DMS79 (cell line): Measurements from ENCODE around the gene NIM1K.
"Not testable (repeated sequence)": the region's sequence is repeated elsewhere in the genome, so short reads cannot be mapped to it uniquely, and the experiment has no call there.

Experiments
- DNase-seq: peaks from one replicate; lab custom pipeline; 2025; lab: John Stamatoyannopoulos, UW

NIM1K gene

DNA sequence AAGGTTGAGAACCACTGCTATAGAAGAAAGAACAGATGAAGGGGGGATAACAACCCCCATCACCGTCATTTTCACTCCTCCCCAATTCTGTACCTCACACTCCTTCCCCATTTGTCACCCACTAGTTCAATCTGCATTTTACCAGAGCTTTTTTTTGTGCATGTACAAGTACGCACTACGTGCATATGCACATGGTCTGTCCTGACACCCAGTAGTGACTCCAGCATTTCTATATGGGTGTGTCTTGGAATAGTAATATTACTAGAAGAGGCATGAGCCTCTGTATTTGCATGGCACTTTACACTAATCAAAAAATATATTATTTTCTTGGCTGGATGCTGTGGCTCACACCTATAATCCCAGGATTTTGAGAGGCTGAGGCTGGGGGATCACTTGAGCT is 38.7 kb downstream of the NIM1K start:
- DNase-seq = no peak

DNA sequence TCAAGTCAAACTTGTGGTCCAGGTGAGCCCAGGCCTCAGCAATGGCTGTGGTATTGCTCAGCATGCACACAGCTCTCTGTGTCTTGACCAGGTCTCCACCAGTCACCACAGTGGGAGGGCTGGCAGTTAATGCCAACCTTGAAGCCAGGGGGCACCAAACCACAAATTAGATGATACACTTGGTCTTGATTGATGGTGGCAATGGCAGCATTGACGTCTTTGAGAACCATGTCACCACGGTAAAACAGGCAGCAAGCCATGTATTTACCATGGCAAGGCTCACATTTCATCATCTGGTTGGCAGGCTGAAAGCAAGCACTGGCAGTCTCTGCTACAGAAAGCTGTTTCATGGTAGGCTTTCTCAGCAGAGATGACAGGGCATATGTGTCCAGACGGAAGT is 40.0 kb downstream of the NIM1K start:
- DNase-seq = peak; percentile 23

DNA sequence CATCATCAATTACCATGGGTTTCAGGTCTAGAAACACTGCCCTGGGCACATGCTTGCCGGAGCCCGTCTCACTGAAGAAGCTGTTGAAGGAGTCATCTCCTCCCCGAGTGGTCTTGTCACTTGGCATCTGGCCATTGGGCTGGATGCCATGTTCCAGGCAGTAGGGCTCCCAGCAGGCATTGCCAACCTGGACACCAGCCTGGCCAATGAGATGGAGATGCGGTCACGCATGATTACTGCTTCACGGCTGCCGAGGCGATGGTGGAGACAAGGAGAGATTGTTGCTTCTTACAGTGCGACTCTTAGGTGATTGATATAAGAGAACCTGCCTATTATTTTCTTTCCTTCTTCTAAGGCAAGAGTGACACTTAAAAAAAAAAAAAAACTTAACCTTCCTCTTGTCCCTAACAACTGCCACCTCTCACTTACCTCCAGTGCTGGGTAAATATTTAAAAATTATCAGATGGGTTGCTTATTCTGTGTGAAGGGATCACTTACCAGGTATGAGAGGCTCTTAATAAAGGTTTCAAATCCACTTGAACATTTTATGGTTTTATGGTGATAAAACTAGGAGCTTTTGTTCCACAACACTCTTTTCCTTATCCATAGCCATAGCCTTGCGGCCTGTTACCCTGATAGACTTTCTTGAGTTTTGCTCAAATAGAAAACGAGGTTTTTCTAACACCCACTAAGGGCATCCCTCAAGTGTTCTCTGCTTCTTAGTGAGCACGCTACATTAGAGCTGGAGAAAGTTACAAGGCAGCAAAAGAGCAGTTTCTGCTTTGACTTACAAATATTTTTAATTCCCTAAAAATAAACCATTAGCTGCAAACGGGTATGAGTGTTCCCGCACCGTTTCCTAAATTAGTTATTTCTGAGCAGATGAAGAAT is 41.2 kb downstream of the NIM1K start:
- DNase-seq = peak; percentile 100

DNA sequence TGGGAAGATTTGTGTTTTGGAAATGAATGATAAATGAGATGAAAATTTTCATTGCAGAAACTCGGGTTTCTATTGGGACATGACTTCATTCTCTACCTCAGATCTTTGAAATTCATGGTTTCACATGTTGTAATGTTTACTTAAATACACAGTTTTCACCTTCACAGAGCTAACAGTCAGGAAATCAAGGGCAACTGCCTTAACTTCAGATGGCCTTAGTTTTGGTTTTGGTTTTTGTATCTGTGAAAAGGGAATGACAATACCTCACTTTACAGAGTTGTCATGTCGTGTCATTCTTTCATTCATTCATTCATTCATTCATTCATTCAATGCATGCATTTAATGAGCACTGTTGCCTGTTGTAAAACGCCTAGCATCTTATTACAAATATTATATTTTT is 41.9 kb downstream of the NIM1K start:
- DNase-seq = no peak

DNA sequence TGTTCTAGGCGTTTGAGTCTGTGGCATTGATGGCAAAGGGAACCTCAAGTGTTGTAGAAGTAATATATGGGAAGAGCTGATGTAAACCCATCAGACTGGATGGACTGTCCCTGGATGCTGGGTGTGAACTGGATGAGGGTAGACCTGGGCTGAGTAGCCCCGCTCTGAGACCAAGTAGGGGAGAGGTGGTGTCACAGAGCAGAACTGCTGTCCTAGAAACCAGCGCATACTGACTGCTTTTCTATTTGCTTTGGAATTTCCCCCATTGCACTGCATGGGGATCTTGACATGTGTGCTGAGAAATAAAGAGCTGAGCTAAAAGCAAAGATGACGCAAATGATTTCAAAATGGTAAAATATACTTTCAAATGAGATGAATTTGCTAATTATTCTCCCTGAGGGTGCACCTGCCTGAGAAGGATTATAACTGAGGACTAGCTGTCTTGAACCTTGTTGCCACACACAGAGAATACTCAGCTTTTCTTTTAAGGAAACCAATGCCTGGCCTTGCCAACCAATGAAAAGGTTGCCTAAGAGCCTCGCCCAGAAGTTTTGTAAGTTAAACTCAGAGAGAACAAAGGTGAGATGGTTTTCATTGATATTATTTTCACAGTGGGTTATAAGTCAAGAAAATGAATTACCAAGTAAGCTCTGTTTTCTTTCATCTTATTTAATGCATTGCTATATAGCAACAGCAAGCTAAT is 44.8 kb downstream of the NIM1K start:
- no peak for DNase-seq

DNA sequence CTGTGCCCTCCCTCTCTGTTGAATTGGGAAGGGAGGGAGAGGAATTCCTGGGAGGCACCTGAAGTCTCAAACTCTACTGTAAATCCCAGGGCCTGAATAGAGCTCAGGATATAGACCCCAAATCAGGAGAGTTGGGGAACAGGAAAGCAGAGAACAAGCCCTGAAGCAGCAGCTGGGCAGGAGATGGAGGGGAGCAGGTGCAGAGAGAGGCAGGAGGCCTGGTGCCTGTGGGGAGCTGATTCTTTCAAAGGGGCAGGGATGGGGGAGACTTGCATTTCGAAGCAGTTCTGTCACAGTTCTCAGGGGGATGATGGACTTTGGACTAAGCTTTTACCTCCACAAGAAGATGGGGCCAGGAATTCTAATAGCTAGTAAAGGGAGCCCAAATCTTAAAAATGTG is 50.2 kb downstream of the NIM1K start:
- DNase-seq = no peak

DNA sequence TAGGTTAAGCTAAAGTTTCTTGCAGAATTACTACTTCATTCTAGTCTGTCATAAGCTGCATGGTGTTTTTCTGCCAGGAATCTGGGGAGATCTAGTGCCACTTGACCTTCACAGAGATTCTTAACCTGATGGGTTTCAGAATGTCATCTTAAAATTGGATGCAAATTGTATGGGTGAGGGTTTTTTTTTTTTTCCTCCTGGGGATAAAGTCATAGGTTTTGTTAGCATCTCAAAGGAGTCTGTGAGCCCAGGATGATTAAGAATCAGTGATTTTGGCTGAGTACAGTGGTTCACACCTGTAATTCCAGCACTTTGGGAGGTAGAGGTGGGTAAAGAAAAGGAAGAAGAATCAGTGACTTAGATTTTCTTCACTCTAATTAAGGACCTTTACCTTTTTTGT is 51.2 kb downstream of the NIM1K start:
- DNase-seq = no peak

DNA sequence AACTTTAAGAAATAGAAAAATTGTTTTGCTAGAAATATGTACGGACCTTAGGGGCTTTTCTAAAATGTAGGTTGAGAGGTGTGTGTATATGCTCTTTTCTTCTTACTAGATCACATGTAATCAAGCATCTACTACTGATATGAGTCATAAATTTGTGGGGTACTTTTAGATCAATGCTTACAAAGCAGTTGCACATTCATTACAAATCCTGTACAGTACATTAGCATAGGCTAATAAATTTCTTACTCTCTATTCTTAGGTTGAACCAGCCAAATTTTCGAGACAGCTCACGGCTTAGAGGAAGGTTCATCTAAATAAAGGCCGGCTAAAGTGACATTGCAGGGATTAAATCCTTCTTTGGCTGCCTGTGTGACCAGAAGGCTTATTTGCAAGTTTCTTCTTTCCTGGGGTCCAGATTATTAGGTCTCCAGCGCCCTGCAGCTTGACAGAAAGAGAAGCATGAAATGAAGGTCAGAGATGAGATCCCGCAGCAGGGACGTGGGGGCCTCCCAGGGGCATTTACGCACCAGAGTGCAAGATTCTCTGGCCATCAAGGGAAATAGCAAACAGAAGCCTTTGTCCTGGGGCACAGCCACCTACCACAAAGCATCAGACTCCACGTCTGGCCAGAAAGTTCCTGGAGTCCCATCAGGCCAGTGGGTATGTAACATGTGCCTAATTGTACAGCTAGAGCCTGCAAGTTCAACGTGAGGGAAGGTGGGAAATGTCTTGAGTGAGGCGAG is 53.0 kb downstream of the NIM1K start:
- no peak for DNase-seq

DNA sequence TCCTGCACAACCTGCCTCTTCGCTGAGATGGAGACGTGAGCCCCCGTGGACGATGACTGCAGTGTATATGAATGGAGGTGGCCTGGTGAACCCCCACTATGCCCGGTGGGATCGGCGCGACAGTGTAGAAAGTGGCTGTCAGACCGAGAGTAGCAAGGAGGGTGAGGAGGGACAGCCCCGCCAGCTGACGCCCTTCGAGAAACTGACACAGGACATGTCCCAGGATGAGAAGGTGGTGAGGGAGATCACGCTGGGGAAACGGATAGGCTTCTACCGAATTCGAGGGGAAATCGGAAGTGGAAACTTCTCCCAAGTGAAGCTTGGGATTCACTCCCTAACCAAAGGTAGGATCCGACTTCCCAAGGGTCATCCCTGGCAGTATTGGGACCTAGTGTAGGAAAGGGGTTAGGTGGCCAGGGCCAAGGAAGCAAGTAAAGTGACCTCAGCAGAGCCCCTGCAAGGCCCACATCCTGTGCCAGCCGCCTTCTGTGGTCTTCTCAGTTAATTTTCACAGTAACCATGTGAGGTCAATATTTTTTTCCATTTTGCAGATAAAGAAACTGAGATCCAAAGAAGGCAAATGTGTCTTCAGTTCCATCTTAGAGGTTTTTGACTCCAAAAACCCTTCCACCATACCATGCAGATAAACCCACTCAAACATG is 53.8 kb downstream of the NIM1K start:
- no peak for DNase-seq

DNA sequence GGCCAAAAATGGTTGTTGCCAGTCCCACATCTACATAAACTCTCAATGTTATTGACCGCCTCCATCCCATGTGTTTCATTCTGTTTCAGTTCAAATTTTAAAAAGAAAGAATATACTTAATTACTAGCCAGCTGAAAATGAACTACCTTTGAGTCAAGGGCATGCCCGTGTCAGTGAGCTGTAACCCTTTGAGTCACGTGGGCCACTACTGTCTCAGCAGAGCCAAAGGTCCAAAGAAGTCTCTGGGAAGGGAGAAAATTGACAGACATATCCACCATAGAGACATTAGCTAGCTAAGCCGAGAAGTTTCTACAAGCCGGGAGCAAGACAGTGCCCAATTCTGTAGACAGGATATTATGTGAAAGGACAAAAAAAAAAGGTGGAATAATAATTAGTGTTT is 59.7 kb downstream of the NIM1K start:
- DNase-seq = no peak

DNA sequence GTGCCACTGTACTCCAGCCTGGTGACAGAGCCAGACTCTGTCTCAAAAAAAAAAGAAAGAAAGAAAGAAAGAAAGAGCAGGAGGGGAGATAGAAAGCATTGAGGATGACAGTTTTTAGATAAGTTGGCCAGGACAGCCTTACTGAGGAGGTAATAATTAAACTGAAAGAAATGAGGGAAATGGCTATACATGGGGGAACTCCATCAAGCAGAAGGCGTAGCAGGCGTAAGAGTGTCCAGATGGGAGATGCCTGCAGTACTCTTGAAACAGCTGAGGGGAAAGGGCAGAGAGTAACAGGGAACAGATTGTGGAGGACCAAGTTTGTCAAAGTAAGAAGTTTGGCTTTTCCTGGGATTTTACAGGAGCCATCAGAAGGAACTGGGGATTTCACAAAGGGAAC is 63.7 kb downstream of the NIM1K start:
- no peak for DNase-seq

DNA sequence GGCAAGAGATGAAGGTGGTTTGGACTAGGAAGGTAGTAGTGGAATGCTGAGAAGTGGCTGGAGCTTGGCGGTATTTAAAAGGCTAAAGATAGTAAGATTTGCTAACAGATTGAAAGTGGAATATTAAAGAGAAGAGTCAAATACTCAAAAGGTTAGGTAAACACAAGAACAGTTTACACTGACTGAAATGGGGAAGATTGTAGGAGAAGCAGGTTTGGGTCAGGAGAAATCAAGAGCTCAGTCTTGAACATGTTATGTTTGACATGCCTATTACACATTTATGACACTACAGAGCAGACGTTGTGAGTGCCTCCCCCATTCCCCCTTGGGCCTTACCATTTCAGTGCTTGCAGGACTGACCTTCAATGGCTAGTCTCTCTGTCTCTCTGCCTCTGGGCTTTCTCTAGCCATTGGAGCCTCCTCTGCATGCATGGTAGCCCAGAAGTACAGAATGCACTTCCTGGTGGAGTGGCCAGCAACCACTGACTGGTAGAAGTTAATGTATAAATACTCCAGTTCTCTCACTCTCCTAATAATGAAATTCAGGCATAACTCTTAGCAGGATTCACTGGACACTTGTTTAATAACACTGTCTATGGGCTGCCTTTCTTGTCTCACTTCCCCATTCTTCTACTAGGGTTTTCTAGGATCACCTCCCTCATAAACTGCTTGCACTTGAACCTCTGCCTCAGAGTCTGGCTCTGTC is 64.4 kb downstream of the NIM1K start:
- no peak for DNase-seq

DNA sequence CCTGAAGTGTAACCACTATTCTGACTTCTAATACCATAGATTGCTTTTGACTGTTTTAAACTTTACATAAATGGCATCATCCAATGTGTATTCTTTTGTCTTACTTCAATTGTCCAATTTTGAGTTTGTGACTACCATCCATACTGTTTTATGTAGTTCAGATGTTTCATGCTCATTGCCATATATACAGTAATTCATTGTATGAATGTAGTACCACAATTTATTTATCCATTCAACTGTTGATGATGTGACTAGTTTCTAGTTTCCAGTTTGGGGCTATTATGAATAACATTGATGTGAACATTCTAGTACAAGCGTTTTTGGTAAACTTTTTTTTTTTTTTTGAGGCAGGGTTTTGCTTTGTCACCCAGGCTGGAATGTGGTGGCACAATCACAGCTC is 66.1 kb downstream of the NIM1K start:
- no peak for DNase-seq

DNA sequence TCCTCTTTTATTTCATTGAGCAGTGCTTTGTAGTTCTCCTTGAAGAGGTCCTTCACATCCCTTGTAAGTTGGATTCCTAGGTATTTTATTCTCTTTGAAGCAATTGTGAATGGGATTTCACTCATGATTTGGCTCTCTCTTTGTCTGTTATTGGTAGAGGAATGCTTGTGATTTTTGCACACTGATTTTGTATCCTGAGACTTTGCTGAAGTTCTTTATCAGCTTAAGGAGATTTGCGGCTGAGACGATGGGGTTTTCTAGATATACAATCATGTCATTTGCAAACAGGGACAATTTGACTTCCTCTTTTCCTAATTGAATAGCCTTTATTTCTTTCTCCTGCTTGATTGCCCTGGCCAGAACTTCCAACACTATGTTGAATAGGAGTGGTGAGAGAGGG is 70.2 kb downstream of the NIM1K start:
- not testable (repeated sequence) for DNase-seq

DNA sequence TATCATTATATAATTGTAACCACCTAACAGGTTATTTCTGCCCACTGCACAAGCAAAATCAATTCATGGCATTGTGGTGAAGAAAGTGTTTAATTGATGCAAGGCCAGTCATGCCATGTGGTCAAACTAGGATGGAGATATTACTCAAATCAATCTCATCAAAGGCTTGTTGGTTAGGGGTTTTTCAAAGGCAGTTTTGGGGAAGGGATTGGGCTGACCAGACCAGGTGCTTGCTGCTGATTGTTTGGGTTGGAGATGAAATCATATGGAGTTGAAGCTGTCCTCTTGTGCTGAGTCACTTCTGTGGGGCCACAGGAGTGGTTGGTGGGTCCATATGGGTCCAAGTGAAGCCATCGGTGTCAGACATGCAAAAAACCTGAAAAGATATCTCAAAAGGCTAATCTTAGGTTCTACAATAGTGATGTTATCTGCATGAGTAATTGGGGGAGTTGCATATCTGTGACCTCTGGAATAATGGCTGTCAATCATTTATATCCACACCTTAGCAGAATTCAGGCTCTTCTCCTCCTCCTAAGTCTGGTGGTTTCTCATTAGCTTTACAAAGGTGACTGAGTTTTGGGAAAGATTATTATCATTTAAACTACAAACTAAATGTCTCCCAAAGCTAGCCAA is 76.3 kb downstream of the NIM1K start:
- no peak for DNase-seq

DNA sequence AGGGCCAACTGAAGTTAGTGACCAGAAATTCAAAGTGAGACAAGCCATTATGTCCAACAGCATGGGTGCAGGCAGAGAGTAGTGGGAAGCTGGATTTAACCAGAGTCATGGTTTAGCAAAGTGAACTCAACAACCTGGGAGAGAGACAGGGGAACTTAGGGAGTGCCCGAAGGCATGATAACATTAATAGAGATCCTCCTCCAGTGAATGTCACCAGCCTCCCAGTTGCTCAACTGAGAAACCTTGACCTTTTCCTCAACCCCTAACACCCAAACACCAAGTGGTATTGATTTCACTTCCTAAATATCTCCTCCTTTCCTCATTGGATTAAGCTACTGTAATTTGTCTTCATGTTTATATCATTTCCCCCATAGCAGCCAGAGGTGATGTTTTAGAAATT is 78.6 kb downstream of the NIM1K start:
- DNase-seq = no peak

DNA sequence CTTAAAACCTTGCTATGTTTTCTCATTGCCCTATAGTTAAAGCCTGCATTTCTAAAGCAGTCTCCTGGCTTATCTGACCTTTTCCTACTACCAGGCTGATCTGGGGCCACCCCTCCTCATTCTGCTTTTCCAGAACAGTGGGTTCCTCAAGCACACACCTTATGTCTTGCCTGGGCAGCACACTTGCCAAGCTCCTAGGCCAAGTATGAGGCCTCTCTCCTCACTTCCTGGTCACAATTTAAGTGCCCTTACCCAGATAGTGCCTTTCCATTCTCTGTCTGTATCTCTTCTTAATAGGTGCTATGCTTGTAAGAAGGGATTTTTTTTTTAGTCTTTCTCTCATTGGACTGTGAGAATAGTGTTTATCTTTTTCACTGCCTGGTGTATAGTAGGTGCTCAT is 81.5 kb downstream of the NIM1K start:
- no peak for DNase-seq

DNA sequence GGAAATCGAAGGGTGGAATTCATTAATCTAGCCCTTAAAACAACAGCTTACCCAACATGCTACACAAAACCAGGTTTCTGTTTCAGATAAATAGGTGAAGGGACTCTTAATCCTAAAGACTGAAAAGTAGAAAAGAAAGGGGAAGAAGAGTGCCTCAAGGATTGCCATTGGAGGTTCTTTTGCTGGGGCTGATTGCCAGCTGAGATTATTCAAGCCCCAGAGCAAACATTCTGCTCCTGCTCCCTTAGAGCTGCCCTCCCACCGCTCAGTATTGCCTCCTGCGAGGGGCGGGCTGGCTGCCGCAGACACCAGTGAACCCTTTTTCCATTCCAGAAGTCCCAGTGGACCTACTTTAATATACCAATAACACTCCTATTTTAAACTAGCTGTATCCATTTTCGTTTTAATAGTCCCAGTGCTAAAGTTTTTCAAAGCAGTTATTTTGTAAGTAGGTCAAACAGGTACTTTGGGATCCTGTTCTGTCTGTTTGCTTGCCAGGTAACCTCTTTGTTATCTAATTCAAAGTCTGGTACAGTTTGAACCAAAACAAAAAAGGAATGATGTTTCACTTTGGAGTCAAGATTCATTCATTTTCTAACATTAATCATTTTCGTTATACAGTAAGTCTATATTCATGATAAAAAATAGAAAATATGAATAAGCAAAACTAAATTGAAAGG is 82.5 kb downstream of the NIM1K start:
- DNase-seq = peak; percentile 85

DNA sequence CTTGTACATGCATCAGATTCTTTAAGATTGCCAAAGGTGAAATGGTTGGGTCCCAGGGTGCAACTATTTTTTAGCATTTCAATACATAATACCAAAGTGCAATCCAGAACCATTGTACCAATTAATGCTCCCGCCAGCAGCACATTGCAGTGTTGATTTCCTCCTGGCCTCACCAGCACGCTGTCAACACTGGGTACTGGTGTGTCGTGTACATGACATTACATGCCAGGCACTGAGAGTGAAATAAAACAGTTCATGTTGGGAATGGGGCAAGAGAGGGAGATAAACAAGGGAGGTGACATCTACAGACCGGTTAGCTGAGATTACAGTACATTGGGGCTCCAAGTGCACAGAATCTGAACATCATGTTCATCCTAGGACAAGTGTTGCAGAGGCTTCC is 83.4 kb downstream of the NIM1K start:
- DNase-seq = no peak

DNA sequence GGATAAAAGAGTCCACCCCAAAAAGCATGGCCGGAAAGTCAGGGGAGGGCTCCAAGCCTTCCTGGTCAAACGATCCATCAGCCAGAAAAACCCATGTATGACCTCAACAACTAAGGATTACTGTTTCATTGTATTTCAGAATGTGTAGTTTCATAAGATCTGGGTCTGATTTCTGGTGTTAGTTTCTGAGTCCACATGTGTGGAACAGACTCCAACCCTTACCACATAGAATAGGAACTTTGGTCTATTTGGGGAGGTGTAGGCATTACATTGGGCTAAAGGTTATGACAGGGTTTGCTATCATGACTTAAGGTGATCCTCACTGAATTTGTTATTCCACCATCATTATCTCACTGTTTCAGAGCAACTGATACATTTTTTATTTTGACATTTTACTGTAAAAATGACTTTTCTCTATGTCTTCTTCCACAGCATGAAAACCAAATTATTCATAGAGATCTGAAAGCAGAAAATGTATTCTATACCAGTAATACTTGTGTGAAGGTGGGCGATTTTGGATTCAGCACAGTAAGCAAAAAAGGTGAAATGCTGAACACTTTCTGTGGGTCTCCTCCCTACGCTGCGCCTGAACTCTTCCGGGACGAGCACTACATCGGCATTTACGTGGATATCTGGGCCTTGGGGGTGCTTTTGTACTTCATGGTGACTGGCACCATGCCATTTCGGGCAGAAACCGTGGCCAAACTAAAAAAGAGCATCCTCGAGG is 87.7 kb downstream of the NIM1K start:
- no peak for DNase-seq
